Daoy (cell line): Measurements from ENCODE around the gene ZNF664. TPM values are rescaled to one million over a fixed set of nuclear protein-coding genes. Genes with fewer than 3 reads are reported as not detected.
A peak's percentile ranks its signal among the peaks of the same experiment; 100 is the strongest.

Experiments used
- DNase-seq: peaks from one replicate; pipeline ENCODE4 v3.0.0-alpha.2; 2015; ENCODE audit warnings: low read depth
- total RNA-seq: library from RNA; depleted of rRNA; stranded (reverse); fragments of >200 nt; shearing (Covaris generic); gene quantifications from 2 replicates; pipeline ENCODE4 v1.2.3, GENCODE V29; 2014

The ZNF664 gene
- total RNA-seq, 1 experiment from 2014 or later, result 50.9 TPM

- DNase-seq, result no peak
Observed at GRCh38 chr12:123958876-123959275, 14.1 kb upstream of the ZNF664 start.

GRCh38 chr12:123960029-123960735 lies 12.8 kb upstream of the ZNF664 start:
- no peak for DNase-seq

GRCh38 chr12:123960856-123961255 lies 12.2 kb upstream of the ZNF664 start:
- DNase-seq, result no peak

- DNase-seq, result no peak
Observed at GRCh38 chr12:123961585-123962345, 11.2 kb upstream of the ZNF664 start.

GRCh38 chr12:123962513-123962912 lies 10.5 kb upstream of the ZNF664 start:
- no peak for DNase-seq

- DNase-seq, result no peak
Observed at GRCh38 chr12:123963821-123964220, 9.2 kb upstream of the ZNF664 start.

- no peak for DNase-seq
Observed at GRCh38 chr12:123965382-123965781, 7.6 kb upstream of the ZNF664 start.

GRCh38 chr12:123966596-123966995 lies 6.4 kb upstream of the ZNF664 start:
- peak; percentile 19 for DNase-seq

GRCh38 chr12:123967121-123967586 lies 5.9 kb upstream of the ZNF664 start:
- DNase-seq, result no peak

GRCh38 chr12:123971449-123971769 lies 1.6 kb upstream of the ZNF664 start:
- no peak for DNase-seq

- peak; percentile 49 for DNase-seq
Observed at GRCh38 chr12:123971770-123972456, 1.1 kb upstream of the ZNF664 start.

GRCh38 chr12:123973552-123974341 lies 732 bp downstream of the ZNF664 start:
- peak; percentile 31 for DNase-seq

GRCh38 chr12:123976227-123976826 lies 3.3 kb downstream of the ZNF664 start:
- DNase-seq, result no peak

- no peak for DNase-seq
Observed at GRCh38 chr12:123979566-123979965, 6.6 kb downstream of the ZNF664 start.

- no peak for DNase-seq
Observed at GRCh38 chr12:123982269-123982668, 9.3 kb downstream of the ZNF664 start.

GRCh38 chr12:123983822-123984485 lies 10.9 kb downstream of the ZNF664 start:
- DNase-seq, result peak; percentile 59

GRCh38 chr12:123984903-123985302 lies 11.9 kb downstream of the ZNF664 start:
- no peak for DNase-seq

- no peak for DNase-seq
Observed at GRCh38 chr12:123986374-123986965, 13.5 kb downstream of the ZNF664 start.

GRCh38 chr12:123987022-123987421 lies 14.0 kb downstream of the ZNF664 start:
- no peak for DNase-seq

- no peak for DNase-seq
Observed at GRCh38 chr12:123989168-123989567, 16.2 kb downstream of the ZNF664 start.
